Peyer's patch (tissue), 4 donors: ENCODE results near the gene MYLK4.

ENCODE experiments used
- POLR2A ChIP-seq, 2 donors: fragments of 450-650 bp; IDR thresholded peaks; one replicate each; pipeline ENCODE4 v1.5.1; 2017; ENCODE audit warnings: antibody characterized with exemption in 2 of 2, mild to moderate bottlenecking in 2 of 2, moderate library complexity in 2 of 2
- TF ChIP-seq, protein P1 (sequence below), 6 experiments: fragments of 450-650 bp in 4 of 6; fragments of 200-600 bp in 2 of 6; sonication (generic) in 1 of 6; IDR thresholded peaks; one replicate each; pipeline ENCODE4 v1.5.1; 2017 to 2019; ENCODE audit warnings: antibody characterized with exemption in 6 of 6, mild to moderate bottlenecking in 3 of 6, moderate library complexity in 1 of 6

DNA sequence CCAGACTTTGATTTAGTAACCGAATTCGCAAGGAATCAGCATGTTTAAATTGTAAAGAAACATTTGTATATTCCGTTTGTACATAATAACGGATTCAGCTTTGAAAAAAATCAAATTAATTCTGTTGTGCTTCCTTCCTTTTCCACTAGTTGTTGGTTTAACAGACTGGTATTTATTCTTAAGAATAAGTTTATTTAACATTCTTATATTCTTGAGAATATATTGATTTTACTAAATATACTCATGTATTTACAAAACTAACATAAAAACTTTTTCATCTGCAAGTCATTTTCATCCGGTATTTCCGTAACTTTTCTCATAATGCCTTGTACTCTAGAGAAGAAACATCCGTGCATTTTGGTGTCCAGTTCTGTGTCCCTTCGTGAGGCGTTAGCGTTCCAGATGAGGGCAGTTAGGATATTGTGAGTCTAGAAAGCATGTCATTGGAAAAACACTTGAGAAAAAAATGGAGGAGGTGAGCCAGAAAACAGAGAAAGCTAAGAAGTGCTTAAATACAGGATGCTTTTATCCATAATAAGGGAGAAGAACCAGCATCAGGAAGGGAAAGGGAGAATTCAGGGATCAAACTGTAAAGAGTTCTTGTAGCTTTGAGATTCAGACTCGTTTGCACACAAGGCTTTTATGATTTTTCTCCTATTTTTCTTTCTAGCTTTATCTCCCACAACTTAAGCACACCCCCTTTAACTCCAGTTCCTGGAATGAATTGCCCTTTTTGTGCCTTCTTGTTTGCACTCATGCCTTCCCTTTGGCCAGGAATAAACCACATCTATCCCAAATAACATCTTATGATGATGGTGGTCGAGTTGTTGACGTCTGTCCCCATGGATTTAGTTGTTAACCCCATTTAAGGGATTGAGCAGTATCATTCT is 16.3 kb upstream of the MYLK4 start:
- TF ChIP-seq POLR2A (IDR thresholded peaks at IDR 0.05): no peak
- TF ChIP-seq, protein P1, sequence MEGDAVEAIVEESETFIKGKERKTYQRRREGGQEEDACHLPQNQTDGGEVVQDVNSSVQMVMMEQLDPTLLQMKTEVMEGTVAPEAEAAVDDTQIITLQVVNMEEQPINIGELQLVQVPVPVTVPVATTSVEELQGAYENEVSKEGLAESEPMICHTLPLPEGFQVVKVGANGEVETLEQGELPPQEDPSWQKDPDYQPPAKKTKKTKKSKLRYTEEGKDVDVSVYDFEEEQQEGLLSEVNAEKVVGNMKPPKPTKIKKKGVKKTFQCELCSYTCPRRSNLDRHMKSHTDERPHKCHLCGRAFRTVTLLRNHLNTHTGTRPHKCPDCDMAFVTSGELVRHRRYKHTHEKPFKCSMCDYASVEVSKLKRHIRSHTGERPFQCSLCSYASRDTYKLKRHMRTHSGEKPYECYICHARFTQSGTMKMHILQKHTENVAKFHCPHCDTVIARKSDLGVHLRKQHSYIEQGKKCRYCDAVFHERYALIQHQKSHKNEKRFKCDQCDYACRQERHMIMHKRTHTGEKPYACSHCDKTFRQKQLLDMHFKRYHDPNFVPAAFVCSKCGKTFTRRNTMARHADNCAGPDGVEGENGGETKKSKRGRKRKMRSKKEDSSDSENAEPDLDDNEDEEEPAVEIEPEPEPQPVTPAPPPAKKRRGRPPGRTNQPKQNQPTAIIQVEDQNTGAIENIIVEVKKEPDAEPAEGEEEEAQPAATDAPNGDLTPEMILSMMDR (IDR thresholded peaks at IDR 0.05): peak in 1 of 6 experiments; percentile 9
